Neutrophil (primary cell): ENCODE measurements around the gene LRWD1.

Experiments used
- H3K27ac ChIP-seq: fragments of 200-600 bp; sonication (generic); 2 replicates; pipeline ENCODE4 v1.5.1; 2016; ENCODE audit warnings: mild to moderate bottlenecking, moderate library complexity
- H3K27me3 ChIP-seq: fragments of 200-600 bp; sonication (generic); 2 replicates; pipeline ENCODE4 v1.6.0; 2016; ENCODE audit warnings: mild to moderate bottlenecking
- H3K36me3 ChIP-seq: fragments of 200-600 bp; sonication (generic); 2 replicates; pipeline ENCODE4 v1.5.1; 2017
- H3K4me1 ChIP-seq, 2 experiments: fragments of 200-600 bp in 1 of 2; sonication (generic) in 1 of 2; 1 replicate in 1 of 2; 2 replicates in 1 of 2; pipeline versions ENCODE4 v1.5.1 to v1.6.1; 2013 to 2016; ENCODE audit warnings: low read depth in 1 of 2, low read length in 1 of 2, mild to moderate bottlenecking in 1 of 2, moderate library complexity in 1 of 2; ENCODE audit not compliant: control insufficient read depth in 1 of 2, insufficient read depth in 1 of 2
- H3K4me3 ChIP-seq, 2 experiments: fragments of 200-600 bp in 1 of 2; sonication (generic) in 1 of 2; 1 replicate in 1 of 2; 2 replicates in 1 of 2; pipeline ENCODE4 v1.5.1; 2013 to 2016; ENCODE audit warnings: low read depth in 1 of 2, low read length in 1 of 2, mild to moderate bottlenecking in 1 of 2, moderate library complexity in 1 of 2
- H3K9me3 ChIP-seq: fragments of 200-600 bp; sonication (generic); 2 replicates; pipeline ENCODE4 v1.5.1; 2016
- CTCF ChIP-seq: fragments of 200-600 bp; sonication (generic); IDR thresholded peaks from 2 replicates; pipeline ENCODE4 v1.5.1; 2016; ENCODE audit warnings: antibody characterized with exemption

Gene LRWD1

GRCh38 chr7:102446387-102447156 lies 18.2 kb upstream of the LRWD1 start:
- peaks cover 27 to 40% of the 10 kb centered on the region in 2 experiments for H3K4me1 ChIP-seq
- H3K4me3 ChIP-seq: no peak overlapping the region
- TF ChIP-seq CTCF: no peak
- H3K36me3 ChIP-seq: peaks cover 79% of the 10 kb centered on the region
- H3K9me3 ChIP-seq: no peaks in the 10 kb centered on the region
- peak overlapping the region; percentile 18 for H3K27ac ChIP-seq
- no peaks in the 10 kb centered on the region for H3K27me3 ChIP-seq

- H3K27ac ChIP-seq: no peak overlapping the region
- no peaks in the 10 kb centered on the region for H3K9me3 ChIP-seq
- no peak overlapping the region for H3K4me3 ChIP-seq
- no peak for TF ChIP-seq CTCF
- peaks cover 20 to 33% of the 10 kb centered on the region in 2 experiments for H3K4me1 ChIP-seq
- H3K27me3 ChIP-seq: no peaks in the 10 kb centered on the region
- H3K36me3 ChIP-seq: peaks cover 79% of the 10 kb centered on the region
Observed at GRCh38 chr7:102447311-102447710, 17.5 kb upstream of the LRWD1 start.

- peaks cover 88% of the 10 kb centered on the region for H3K36me3 ChIP-seq
- H3K4me3 ChIP-seq: no peak overlapping the region
- H3K9me3 ChIP-seq: no peaks in the 10 kb centered on the region
- H3K27ac ChIP-seq: no peak overlapping the region
- H3K4me1 ChIP-seq: peaks cover 3 to 14% of the 10 kb centered on the region in 2 experiments
- no peak for TF ChIP-seq CTCF
- no peaks in the 10 kb centered on the region for H3K27me3 ChIP-seq
Observed at GRCh38 chr7:102449136-102449535, 15.6 kb upstream of the LRWD1 start.

- TF ChIP-seq CTCF: peak; percentile 14
- Histone ChIP-seq H3K27ac (peak overlapping the region; percentile 45), H3K9me3 (no peaks in the 10 kb centered on the region), H3K36me3 (peaks cover 87% of the 10 kb centered on the region), H3K4me3 (no peak overlapping the region), H3K4me1 (peaks cover 0 to 5% of the 10 kb centered on the region in 2 experiments), H3K27me3 (no peaks in the 10 kb centered on the region)
Observed at GRCh38 chr7:102450242-102450641, 14.5 kb upstream of the LRWD1 start.

- no peak overlapping the region for H3K4me3 ChIP-seq
- TF ChIP-seq CTCF: no peak
- H3K27ac ChIP-seq: peak overlapping the region; percentile 13
- H3K4me1 ChIP-seq: no peaks in the 10 kb centered on the region
- no peaks in the 10 kb centered on the region for H3K9me3 ChIP-seq
- H3K36me3 ChIP-seq: peaks cover 87% of the 10 kb centered on the region
- no peaks in the 10 kb centered on the region for H3K27me3 ChIP-seq
Observed at GRCh38 chr7:102451371-102452054, 13.3 kb upstream of the LRWD1 start.
